Hepatocyte (in vitro differentiated cells): ENCODE data around the gene SERPINA6.

Experiments
- CTCF ChIP-seq: fragments of 200-600 bp; sonication (generic); IDR thresholded peaks from 2 replicates; pipeline ENCODE4 v1.5.1; 2016; ENCODE audit warnings: antibody characterized with exemption, mild to moderate bottlenecking; ENCODE audit not compliant: poor library complexity
- EZH2 ChIP-seq: fragments of 200-600 bp; sonication (generic); IDR thresholded peaks from 2 replicates; pipeline ENCODE4 v1.6.1; 2016; ENCODE audit warnings: antibody characterized with exemption, mild to moderate bottlenecking, borderline replicate concordance

- no peak for TF ChIP-seq CTCF
- no peak for TF ChIP-seq EZH2
These were observed 8.3 kb upstream of the SERPINA6 start for GRCh38 chr14:94331462-94331861.
